Brain pericyte (primary cell): ENCODE data around the gene SEH1L.
"Not testable (repeated sequence)": the region's sequence is repeated elsewhere in the genome, so short reads cannot be mapped to it uniquely, and the experiment has no call there.

Experiments used
- DNase-seq: peaks from one replicate; pipeline ENCODE4 v3.0.0-alpha.2; 2012; ENCODE audit warnings: low read depth, low spot score

SEH1L gene

GRCh38 chr18:12995952-12996477 lies 48.2 kb downstream of the SEH1L start:
- DNase-seq, result no peak

DNA sequence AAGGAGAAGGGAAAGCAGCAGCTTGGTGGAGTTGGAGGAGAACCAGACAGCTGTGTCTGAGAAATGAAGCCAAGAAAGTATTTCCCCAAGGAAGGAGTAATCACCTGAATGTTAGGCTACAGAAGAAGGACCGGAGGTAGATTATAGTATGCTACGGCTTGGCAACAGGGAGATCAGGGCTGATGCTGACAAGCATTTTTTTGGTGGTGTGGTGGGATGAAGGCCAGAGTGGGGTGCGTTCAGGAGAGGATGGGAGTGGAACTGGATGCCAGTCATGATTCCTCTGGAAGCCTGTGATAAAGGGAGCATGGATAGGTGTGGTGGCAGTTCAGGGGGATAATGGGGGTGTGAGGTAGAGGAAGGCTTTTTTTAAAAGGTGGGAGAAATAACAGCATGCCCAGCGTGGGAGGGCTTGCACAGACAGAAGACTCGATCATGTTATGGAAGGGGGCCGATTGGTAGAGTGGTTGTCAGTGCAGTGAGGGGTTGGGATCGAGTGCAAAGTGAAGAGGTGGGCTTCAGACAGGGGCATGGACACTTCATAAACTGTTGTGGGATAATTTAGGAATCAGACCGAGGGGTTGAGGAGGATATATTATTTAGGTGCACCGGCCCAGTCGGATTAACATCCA lies 49.0 kb downstream of the SEH1L start:
- no peak for DNase-seq

GRCh38 chr18:12997330-12997729 lies 49.5 kb downstream of the SEH1L start:
- not testable (repeated sequence) for DNase-seq

- DNase-seq, result no peak
Measured at GRCh38 chr18:12998332-12999060, 50.7 kb downstream of the SEH1L start.

GRCh38 chr18:13003466-13003896 lies 55.7 kb downstream of the SEH1L start:
- DNase-seq, result no peak

DNA sequence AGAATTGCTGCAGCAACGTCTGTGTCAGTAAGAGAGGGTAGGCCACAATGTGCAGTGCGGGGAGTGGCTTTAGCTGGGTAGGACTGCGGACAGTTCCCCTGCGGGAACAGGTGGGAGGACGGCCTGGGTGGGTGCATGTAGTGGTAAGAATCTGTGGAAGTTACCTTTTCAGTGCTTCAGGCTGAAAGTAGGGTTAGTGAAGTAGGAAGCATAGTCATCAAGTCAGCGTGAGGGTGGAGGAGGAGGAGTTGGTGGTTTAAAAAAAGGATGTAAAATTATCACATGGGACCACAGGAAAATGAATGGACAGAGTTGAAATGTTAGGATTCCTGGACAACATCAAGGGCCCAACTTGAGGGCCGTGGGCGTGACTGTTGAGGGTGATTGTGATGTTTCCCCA lies 56.6 kb downstream of the SEH1L start:
- DNase-seq, result no peak

GRCh38 chr18:13005289-13005688 lies 57.5 kb downstream of the SEH1L start:
- DNase-seq, result no peak

DNA sequence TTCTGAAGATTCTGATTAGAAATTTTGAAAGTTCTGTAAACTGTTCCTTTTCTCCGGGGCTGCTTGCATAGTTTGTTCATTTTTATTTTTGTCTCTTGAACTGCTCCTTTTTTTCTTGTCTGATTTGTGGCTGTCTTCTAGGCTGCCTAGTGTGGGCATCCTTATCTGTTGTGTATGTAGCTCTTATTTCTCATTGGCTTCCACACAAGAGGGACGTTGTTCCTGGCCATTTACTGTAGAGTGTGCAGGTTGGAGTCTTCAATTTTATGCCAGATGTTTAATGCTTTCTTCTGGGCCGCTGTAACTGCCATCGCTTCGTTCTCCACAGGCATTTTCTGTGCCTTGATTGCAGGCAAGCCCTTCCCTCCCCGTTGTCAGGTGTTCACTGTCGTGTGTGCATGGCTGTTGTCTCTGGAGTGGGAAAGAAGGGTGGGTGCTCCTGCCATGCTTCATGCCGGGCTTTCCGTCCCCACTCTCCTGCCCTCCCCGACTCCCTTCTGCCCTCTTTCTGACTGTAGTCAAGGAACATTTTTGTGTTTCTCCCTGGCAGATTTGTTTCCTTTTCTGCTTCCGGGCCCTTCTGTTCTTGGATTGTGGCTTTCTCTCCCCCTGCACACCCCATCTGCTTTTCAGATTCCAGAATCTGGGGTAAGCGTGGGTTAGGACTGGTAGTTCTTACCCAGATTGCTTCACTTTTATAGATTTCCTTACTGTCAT lies 58.9 kb downstream of the SEH1L start:
- DNase-seq, result no peak

GRCh38 chr18:13007248-13007560 lies 59.4 kb downstream of the SEH1L start:
- DNase-seq, result no peak

- DNase-seq, result no peak
Measured at GRCh38 chr18:13011719-13012118, 63.9 kb downstream of the SEH1L start.

GRCh38 chr18:13014232-13014631 lies 66.4 kb downstream of the SEH1L start:
- no peak for DNase-seq

DNA sequence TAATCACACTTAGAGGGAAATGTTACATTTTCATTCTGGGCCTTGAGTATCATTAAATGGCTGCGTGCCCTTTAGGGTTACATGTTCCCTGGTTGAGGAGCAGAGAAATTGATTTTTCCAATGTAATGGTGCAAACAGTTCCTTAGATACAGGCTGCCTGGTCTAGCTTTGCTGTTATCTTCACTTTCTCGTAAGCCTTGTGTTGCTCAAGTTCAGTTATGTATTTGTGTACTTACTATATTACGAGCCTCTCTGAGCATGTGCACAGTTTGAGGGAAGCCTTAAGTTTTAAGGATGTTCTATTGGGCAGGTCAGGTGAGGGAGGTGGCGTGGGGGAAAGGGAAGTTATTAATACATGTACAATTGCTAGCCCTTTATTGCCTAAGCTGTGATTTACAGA lies 67.0 kb downstream of the SEH1L start:
- no peak for DNase-seq

DNA sequence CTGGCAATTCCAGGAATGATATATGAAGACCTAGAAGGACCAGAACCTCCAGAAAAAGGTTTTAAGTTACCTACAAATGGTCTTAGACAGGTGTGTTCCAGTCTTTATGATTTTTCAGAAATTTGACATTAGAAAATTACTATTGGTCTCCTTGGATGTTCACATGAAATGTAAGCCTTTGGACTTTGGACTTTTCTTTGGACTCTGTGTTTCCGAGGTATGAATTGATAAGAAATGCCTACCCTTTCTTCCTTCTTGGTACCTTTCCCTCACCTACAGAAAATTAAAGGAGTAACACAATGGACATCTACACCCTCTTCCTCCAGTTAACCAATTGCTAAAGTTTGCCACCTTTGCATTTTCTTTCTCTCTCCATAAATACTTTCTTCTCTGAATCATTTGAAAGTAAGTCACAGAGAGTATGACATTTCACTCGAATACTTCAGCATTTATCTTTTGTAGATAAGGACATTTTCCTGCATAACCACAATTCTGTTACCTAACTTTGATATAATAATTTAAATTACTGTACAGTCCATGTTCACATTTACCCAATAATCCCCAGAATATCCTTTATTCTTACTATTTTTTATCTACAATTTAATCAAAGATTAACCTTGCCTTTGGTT lies 69.5 kb downstream of the SEH1L start:
- DNase-seq, result no peak

DNA sequence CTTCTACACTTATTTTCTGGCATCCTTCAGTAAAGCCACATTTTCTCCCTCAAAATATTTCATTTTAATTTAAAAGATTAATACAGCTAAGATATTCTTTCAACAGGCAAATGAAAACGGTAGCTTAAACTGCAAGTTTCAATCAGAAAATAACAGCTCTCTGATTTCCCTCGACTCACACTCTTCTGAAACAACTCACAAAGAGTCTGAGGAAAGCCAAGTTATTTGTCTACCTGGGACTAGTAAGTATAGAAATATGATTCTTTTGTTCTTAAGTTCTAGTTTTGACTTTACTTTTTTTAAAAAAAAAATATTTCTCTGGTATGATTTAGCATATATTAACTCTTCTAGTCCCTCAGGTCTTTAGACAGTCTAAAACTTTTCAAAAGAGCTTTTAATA lies 70.6 kb downstream of the SEH1L start:
- DNase-seq, result no peak

DNA sequence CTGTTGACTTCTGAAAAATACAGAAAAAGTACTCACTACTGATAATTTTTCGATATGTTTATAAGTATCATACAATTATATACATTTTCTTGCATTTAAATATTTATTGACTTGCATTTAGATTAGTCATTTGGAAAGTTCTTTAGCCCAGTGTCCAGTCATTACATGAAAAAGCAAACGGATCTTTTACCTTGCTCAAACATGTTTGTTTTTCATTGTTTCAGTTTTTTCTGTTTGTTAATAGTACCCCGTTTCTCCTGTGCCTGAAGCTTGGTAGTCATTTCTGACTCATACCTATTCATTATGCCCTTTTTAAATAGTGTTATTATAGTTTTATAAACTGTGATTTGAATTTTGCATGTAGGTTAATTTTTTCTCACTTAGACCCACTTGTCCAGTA lies 71.5 kb downstream of the SEH1L start:
- no peak for DNase-seq

DNA sequence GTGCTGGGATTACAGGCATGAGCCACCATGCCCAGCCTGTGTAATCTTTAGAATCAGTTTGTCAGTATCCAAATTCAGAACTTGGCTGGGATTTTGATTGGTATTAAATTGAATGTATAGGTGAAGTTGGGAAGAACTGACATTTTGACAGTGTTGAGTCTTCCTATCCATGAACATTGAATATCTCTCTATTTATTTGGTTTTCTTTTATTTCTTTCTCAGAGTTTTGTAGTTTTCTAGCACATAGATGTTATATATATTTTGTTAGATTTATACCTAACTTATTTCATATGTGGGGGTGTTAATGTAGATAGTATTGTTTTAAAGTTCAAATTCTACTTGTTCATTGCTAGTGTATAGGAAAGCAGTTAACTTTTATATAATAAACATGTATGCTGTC lies 74.8 kb downstream of the SEH1L start:
- DNase-seq, result no peak

- DNase-seq, result no peak
Measured at GRCh38 chr18:13025233-13025632, 77.4 kb downstream of the SEH1L start.

DNA sequence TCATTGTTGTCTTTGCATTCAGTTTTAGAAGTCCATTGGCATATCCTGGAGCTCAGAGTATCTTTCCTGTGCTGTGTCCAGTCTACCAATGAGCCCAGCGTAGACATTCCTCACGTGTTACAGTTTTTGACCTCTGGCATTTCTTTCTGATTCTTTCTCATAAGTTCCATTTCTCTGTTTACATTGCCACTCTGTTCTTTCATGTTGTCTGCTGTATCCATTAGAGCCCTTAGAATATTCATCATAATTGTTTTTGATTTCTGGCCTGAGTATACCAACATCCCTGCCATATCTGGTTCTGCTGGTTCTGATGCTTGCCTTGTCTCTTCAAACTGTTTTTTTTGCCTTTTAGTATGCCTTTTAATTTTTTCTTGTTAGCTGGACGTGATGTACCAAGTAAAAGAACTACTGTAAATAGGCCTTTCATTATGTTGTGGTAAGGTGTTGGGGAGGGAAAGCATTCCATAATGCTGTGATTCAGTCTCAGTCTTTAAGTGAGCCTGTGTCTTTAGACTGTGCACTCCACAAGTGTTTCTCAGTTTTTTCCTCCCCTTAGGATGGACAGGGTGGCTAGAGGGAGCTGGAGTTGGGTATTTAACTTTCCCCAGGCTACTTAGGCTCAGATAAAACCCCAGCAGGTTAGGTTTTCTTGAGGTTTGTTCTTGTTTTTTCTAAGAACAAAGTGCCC lies 78.9 kb downstream of the SEH1L start:
- no peak for DNase-seq

- no peak for DNase-seq
Measured at GRCh38 chr18:13028869-13029268, 81.1 kb downstream of the SEH1L start.

- DNase-seq, result no peak
Measured at GRCh38 chr18:13032173-13032572, 84.4 kb downstream of the SEH1L start.

GRCh38 chr18:13035249-13035914 lies 87.6 kb downstream of the SEH1L start:
- DNase-seq, result no peak
